Brain microvascular endothelial cell (primary cell): ENCODE measurements around the gene PRAMEF17.
"Not testable (repeated sequence)": the region's sequence is repeated elsewhere in the genome, so short reads cannot be mapped to it uniquely, and the experiment has no call there.

Source experiments
- DNase-seq: peaks from one replicate; pipeline ENCODE4 v3.0.0-alpha.2; 2020
- H3K27ac ChIP-seq: fragments of 250-450 bp; sonication (Bioruptor Pico); 2 replicates; pipeline ENCODE4 v1.5.1; 2020; ENCODE audit warnings: mild to moderate bottlenecking, moderate library complexity
- H3K27me3 ChIP-seq: fragments of 250-450 bp; sonication (Bioruptor Pico); replicated peaks from 2 replicates; pipeline ENCODE4 v1.5.1; 2020; ENCODE audit warnings: mild to moderate bottlenecking
- H3K36me3 ChIP-seq: fragments of 250-450 bp; sonication (Bioruptor Pico); replicated peaks from 2 replicates; pipeline ENCODE4 v1.5.1; 2020; ENCODE audit warnings: mild to moderate bottlenecking
- H3K4me3 ChIP-seq: 2 replicates; pipeline ENCODE4 v1.5.1; 2011; ENCODE audit warnings: low read depth, mild to moderate bottlenecking, control low read depth, low read length, moderate library complexity
- in situ Hi-C: cut with HindIII; loops from 2 replicates; pipeline ENCODE4 v1.10.0; 2017; ENCODE audit warnings: low sequenced_read_pairs, low pct_ligation_motif_present
- TF ChIP-seq, protein P1 (sequence below): IDR thresholded peaks from 2 replicates; pipeline ENCODE4 v1.5.1; 2011; ENCODE audit warnings: low read depth, mild to moderate bottlenecking, moderate library complexity, low read length, control low read depth, inconsistent platforms; ENCODE audit errors: missing control alignments

Gene PRAMEF17

DNA sequence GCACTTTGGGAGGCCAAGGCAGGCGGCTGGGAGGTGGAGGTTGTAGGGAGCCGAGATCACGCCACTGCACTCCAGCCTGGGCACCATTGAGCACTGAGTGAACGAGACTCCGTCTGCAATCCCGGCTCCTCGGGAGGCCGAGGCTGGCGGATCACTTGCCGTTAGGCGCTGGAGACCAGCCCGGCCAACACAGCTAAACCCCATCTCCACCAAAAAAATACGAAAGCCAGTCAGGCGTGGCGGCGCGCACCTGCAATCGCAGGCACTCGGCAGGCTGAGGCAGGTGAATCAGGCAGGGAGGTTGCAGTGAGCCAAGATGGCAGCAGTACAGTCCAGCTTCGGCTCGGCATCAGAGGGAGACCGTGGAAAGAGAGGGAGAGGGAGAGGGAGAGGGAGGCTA, 5.9 kb downstream of the PRAMEF17 start:
- H3K4me3 ChIP-seq, in situ Hi-C loops, H3K36me3 ChIP-seq, H3K27ac ChIP-seq, H3K27me3 ChIP-seq, DNase-seq: not testable (repeated sequence)

DNA sequence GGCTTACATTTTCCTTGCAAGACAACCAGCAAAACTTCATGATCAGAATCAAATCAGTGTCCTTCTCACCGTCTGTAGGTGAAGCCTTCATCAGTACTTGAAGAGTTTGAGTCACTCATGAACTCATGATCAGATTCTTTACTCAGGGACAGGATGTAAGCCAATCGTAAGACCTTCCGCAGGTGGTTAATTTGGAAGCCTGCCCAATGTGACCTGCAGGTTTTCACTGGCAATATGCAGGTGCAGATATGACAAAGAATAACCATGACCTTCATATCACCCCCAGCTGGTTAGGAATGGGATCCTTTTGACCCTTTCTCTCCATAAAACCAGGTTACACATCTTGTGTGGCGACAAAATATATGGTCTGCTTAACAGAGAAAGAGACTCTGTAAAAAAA, 18.4 kb downstream of the PRAMEF17 start:
- no peaks in the 10 kb centered on the region for H3K36me3 ChIP-seq
- DNase-seq, result no peak
- H3K4me3 ChIP-seq, result no peak overlapping the region
- H3K27ac ChIP-seq, result no peak overlapping the region
- no peaks in the 10 kb centered on the region for H3K27me3 ChIP-seq
- TF ChIP-seq, protein P1, sequence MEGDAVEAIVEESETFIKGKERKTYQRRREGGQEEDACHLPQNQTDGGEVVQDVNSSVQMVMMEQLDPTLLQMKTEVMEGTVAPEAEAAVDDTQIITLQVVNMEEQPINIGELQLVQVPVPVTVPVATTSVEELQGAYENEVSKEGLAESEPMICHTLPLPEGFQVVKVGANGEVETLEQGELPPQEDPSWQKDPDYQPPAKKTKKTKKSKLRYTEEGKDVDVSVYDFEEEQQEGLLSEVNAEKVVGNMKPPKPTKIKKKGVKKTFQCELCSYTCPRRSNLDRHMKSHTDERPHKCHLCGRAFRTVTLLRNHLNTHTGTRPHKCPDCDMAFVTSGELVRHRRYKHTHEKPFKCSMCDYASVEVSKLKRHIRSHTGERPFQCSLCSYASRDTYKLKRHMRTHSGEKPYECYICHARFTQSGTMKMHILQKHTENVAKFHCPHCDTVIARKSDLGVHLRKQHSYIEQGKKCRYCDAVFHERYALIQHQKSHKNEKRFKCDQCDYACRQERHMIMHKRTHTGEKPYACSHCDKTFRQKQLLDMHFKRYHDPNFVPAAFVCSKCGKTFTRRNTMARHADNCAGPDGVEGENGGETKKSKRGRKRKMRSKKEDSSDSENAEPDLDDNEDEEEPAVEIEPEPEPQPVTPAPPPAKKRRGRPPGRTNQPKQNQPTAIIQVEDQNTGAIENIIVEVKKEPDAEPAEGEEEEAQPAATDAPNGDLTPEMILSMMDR, result no peak
- in situ Hi-C loops, result no loop called here

DNA sequence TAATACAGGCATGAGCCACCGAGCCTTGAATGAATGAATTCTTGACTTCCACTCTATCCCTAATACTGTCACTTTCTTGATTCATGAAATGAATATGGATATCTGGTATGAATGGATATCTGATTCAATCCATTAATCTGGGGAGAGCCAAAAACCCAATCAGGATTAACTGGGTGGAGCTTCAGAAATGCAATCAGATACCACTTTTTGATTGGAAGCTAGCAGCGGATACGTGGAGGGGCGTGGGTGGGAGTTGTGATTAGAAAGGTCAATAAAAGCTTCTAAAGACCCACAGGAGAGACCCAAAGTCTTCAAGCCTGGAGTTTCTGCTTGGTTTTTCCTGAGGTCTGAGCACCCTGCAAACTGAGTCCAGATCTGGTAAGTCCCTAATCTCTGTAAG, 20.7 kb downstream of the PRAMEF17 start, which contains the start of gene PRAMEF20:
TSS of gene PRAMEF20 (plus strand) at position 301 of the 400 bp plus-strand sequence. CDS start 5,905 bp downstream, outside the sequence.
- H3K27me3 ChIP-seq, H3K4me3 ChIP-seq, DNase-seq, in situ Hi-C loops, H3K27ac ChIP-seq, H3K36me3 ChIP-seq: not testable (repeated sequence)

DNA sequence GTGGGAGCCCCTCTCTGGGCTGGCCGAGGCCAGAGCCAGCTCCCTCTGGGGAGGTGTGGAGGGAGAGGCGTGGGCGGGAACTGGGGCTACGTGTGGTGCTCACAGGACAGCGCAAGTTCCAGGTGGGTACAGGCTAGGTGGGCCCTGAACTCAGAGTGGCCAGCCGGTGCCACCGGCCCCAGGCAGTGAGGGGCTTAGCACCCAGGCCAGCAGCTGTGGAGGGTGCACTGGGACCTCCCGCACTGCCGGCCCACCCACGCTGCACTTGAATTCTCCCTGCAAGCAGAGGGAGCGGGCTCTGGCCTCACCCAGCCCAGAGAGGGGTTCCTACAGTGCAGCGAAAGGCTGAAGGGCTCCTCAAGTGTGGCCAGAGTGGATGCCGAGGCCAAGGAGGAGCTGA, 41.1 kb downstream of the PRAMEF17 start:
- Histone ChIP-seq H3K27me3 (no peaks in the 10 kb centered on the region), H3K4me3 (no peak overlapping the region), H3K36me3 (no peaks in the 10 kb centered on the region), H3K27ac (no peak overlapping the region)
- TF ChIP-seq, protein P1, result no peak
- DNase-seq, result no peak
- in situ Hi-C loops, result no loop called here

DNA sequence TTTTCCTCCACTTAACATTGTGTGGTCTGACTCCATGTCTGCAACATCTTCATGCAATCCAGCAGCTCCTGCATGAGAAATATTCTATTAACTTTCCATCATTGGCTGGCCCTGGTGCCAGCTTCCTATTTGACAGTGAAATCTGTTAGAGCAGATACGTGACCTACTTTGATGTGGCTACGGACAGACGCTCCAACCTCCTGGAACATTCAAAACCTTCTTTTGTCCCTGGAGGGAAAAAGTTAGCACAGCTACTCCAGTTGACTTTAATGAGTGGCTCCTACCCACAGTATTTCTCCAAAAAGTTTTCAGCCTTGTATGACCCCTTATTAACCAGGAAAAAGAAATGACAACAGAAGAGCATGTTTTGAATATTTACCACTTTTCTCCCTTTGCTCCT, 42.8 kb downstream of the PRAMEF17 start:
- TF ChIP-seq, protein P1, result no peak
- in situ Hi-C loops, result no loop called here
- no peak overlapping the region for H3K27ac ChIP-seq
- no peak for DNase-seq
- no peaks in the 10 kb centered on the region for H3K36me3 ChIP-seq
- H3K4me3 ChIP-seq, result no peak overlapping the region
- no peaks in the 10 kb centered on the region for H3K27me3 ChIP-seq

DNA sequence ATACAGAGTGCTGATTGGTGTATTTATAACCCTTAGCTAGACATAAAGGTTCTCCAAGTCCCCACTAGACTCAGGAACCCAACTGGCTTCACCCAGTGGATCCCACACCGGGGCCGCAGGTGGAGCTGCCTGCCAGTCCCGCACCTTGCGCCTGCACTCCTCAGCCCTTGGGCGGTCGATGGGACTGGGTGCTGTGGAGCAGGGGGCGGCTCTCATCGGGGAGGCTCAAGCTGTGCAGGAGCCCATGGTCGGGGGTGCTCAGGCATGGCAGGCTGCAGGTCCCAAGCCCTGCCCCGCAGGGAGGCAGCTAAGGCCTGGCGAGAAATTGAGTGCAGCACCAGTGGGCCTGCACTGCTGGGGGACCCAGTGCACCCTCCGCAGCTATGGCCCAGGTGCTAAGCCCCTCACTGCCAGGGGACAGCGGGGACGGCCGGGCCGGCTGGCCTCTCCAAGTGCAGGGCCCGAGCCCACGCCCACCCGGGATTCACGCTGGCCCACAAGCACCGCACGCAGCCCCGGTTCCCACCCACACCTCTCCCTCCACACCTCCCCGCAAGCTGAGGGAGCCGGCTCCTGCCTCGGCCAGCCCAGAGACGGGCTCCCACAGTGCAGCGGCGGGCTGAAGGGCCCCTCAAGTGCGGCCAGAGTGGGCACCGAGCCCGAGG, 44.4 kb downstream of the PRAMEF17 start:
- H3K36me3 ChIP-seq, H3K4me3 ChIP-seq, in situ Hi-C loops, H3K27ac ChIP-seq, DNase-seq, H3K27me3 ChIP-seq: not testable (repeated sequence)

DNA sequence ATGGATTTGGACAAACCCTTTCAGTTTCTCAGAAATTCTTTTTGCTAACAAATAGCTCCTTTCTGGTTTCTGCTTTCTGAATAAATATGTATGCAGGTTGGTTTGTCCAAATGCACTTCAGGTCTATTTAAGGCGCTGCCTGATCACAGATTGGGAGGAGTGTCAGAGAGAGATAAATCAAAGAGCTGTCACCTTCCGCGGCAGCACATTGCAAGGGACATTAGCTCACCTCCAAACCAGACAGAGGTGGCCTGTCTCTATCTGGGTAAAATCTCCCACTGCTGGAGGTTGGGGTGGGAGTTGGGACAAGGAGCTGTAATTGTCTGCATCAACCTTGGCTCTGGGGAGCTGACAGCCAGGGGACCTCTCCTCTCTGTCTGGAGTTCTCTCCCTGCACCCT, 46.0 kb downstream of the PRAMEF17 start:
- no peak for DNase-seq
- Histone ChIP-seq H3K36me3 (no peaks in the 10 kb centered on the region), H3K27me3 (no peaks in the 10 kb centered on the region), H3K27ac (no peak overlapping the region), H3K4me3 (no peak overlapping the region)
- in situ Hi-C loops, result no loop called here
- TF ChIP-seq, protein P1, result no peak

DNA sequence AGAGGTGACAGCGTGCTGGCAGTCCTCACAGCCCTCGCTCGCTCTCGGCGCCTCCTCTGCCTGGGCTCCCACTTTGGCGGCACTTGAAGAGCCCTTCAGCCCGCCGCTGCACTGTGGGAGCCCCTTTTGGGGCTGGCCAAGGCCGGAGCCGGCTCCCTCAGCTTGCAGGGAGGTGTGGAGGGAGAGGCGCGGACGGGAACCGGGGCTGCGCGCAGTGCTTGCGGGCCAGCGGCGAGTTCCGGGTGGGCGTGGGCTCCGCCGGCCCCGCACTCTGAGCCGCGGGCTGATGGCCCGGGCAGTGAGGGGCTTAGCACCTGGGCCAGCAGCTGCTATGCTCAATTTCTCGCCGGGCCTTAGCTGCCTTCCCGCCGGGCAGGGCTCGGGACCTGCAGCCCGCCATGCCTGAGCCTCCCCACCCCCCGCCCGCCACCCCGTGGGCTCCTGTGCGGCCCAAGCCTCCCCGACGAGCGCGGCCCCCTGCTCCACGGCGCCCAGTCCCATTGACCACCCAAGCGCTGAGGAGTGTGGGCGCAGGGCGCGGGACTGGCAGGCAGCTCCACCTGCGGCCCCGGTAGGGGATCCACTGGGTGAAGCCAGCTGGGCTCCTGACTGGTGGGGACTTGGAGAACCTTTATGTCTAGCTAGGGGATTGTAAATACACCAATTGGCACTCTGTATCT, 49.8 kb downstream of the PRAMEF17 start:
- in situ Hi-C loops, DNase-seq, H3K36me3 ChIP-seq, H3K4me3 ChIP-seq, H3K27ac ChIP-seq, H3K27me3 ChIP-seq: not testable (repeated sequence)
